ENCODE measurements around the gene ASCL2. TPM values are rescaled to one million over a fixed set of nuclear protein-coding genes. Genes with fewer than 3 reads are reported as not detected.
A peak's percentile ranks its signal among the peaks of the same experiment; 100 is the strongest.

The ASCL2 gene
- total RNA-seq, 2 experiments from 2014 or later: not detected

- H3K27me3 Mint-ChIP-seq: peaks cover 23% of the 10 kb centered on the region
- no peaks in the 10 kb centered on the region for H3K36me3 ChIP-seq (ENCODE audit: insufficient read depth, low read length)
- H3K27me3 ChIP-seq (ENCODE audit: control insufficient read depth in 1 of 2, insufficient read depth in 2 of 2, low read length in 2 of 2): peaks cover 20 to 25% of the 10 kb centered on the region in 2 experiments
- H3K9me3 Mint-ChIP-seq: no peaks in the 10 kb centered on the region
- H3K4me1 Mint-ChIP-seq (ENCODE audit: low read depth): peaks cover 3% of the 10 kb centered on the region
- no peak overlapping the region for H3K27ac ChIP-seq (ENCODE audit: low read depth in 1 of 2, low read length in 2 of 2)
- no peak overlapping the region for H3K4me3 ChIP-seq (ENCODE audit: low read length)
- H3K9me3 ChIP-seq (ENCODE audit: control insufficient read depth in 1 of 2, insufficient read depth in 1 of 2, low read length in 2 of 2): peaks cover 0 to 36% of the 10 kb centered on the region in 2 experiments
- POLR2A ChIA-PET: no interaction called here
- no peak for TF ChIP-seq CTCF (IDR thresholded peaks at IDR 0.05)
- CTCF ChIA-PET: no interaction called here
- H3K4me1 ChIP-seq (ENCODE audit: insufficient read depth, low read length): peaks cover 26% of the 10 kb centered on the region
- H3K27ac Mint-ChIP-seq: no peak overlapping the region
- ATAC-seq (ENCODE audit: poor library complexity): no peak
- no peaks in the 10 kb centered on the region for H3K36me3 Mint-ChIP-seq (ENCODE audit: low read depth)
- no peak for DNase-seq
- intact Hi-C loops (cut with DNase I, micrococcal nuclease): no loop called here
- H3K4me3 Mint-ChIP-seq: peak overlapping the region; percentile 20
Observed at GRCh38 chr11:2273311-2273710, 2.9 kb upstream of the ASCL2 start.

GRCh38 chr11:2272946-2273280 is 2.5 kb upstream of the ASCL2 start:
- Mint-ChIP-seq H3K27ac (no peak overlapping the region), H3K4me3 (peak overlapping the region; percentile 20), H3K4me1 (ENCODE audit: low read depth) (peaks cover 3% of the 10 kb centered on the region), H3K27me3 (peaks cover 27% of the 10 kb centered on the region), H3K9me3 (no peaks in the 10 kb centered on the region), H3K36me3 (ENCODE audit: low read depth) (no peaks in the 10 kb centered on the region)
- H3K27ac ChIP-seq (ENCODE audit: low read depth in 1 of 2, low read length in 2 of 2): no peak overlapping the region
- TF ChIP-seq CTCF (IDR thresholded peaks at IDR 0.05): no peak
- H3K36me3 ChIP-seq (ENCODE audit: insufficient read depth, low read length): no peaks in the 10 kb centered on the region
- H3K4me3 ChIP-seq (ENCODE audit: low read length): no peak overlapping the region
- peaks cover 0 to 36% of the 10 kb centered on the region in 2 experiments for H3K9me3 ChIP-seq (ENCODE audit: control insufficient read depth in 1 of 2, insufficient read depth in 1 of 2, low read length in 2 of 2)
- ATAC-seq (ENCODE audit: poor library complexity): no peak
- H3K4me1 ChIP-seq (ENCODE audit: insufficient read depth, low read length): peaks cover 27% of the 10 kb centered on the region
- POLR2A ChIA-PET: no interaction called here
- CTCF ChIA-PET: no interaction called here
- peaks cover 24 to 29% of the 10 kb centered on the region in 2 experiments for H3K27me3 ChIP-seq (ENCODE audit: control insufficient read depth in 1 of 2, insufficient read depth in 2 of 2, low read length in 2 of 2)
- peak in 1 of 14 experiments; percentile 2 for DNase-seq
- intact Hi-C loops (cut with DNase I, micrococcal nuclease): no loop called here

- no peaks in the 10 kb centered on the region for H3K36me3 ChIP-seq (ENCODE audit: insufficient read depth, low read length)
- H3K27me3 ChIP-seq (ENCODE audit: control insufficient read depth in 1 of 2, insufficient read depth in 2 of 2, low read length in 2 of 2): peaks cover 29 to 35% of the 10 kb centered on the region in 2 experiments
- ATAC-seq (ENCODE audit: poor library complexity) (no peak), DNase-seq (peak in 1 of 14 experiments; percentile 4)
- intact Hi-C loops (cut with DNase I, micrococcal nuclease): no loop called here
- Mint-ChIP-seq H3K27me3 (peaks cover 29% of the 10 kb centered on the region), H3K27ac (no peak overlapping the region), H3K4me1 (ENCODE audit: low read depth) (peaks cover 3% of the 10 kb centered on the region), H3K36me3 (ENCODE audit: low read depth) (no peaks in the 10 kb centered on the region), H3K4me3 (no peak overlapping the region), H3K9me3 (no peaks in the 10 kb centered on the region)
- peaks cover 30% of the 10 kb centered on the region for H3K4me1 ChIP-seq (ENCODE audit: insufficient read depth, low read length)
- no peak for TF ChIP-seq CTCF (IDR thresholded peaks at IDR 0.05)
- POLR2A ChIA-PET: no interaction called here
- H3K4me3 ChIP-seq (ENCODE audit: low read length): no peak overlapping the region
- peaks cover 0 to 39% of the 10 kb centered on the region in 2 experiments for H3K9me3 ChIP-seq (ENCODE audit: control insufficient read depth in 1 of 2, insufficient read depth in 1 of 2, low read length in 2 of 2)
- CTCF ChIA-PET: no interaction called here
- H3K27ac ChIP-seq (ENCODE audit: low read depth in 1 of 2, low read length in 2 of 2): no peak overlapping the region
Observed at GRCh38 chr11:2272228-2272945, 2.0 kb upstream of the ASCL2 start.

All from CD4-positive, alpha-beta T cell (primary cell).